K562 (cell line): ENCODE data around the gene MCM7. TPM values are rescaled to one million over a fixed set of nuclear protein-coding genes. Genes with fewer than 3 reads are reported as not detected.
A peak's percentile ranks its signal among the peaks of the same experiment; 100 is the strongest.

Source experiments
- CC2D1A ChIP-seq: fragments of 450-650 bp; IDR thresholded peaks from 2 replicates; pipeline ENCODE4 v1.6.1; 2017; ENCODE audit warnings: mild to moderate bottlenecking
- CHD4 ChIP-seq: fragments of 200-600 bp; sonication (generic); IDR thresholded peaks from 3 replicates; pipeline ENCODE4 v1.6.1; 2012; ENCODE audit warnings: low read depth, mild to moderate bottlenecking, mixed read lengths, low read length, inconsistent platforms; ENCODE audit not compliant: insufficient read depth, insufficient replicate concordance, poor library complexity, severe bottlenecking
- CREB1 ChIP-seq, 2 experiments: sonication (generic) in 1 of 2; formaldehyde crosslinking in 1 of 2; IDR thresholded peaks; 2 replicates each; pipeline versions ENCODE4 v1.6.1 to v1.8.0; 2012 to 2022; ENCODE audit warnings: inconsistent platforms in 1 of 2, mild to moderate bottlenecking in 1 of 2, missing genetic modification reagents in 1 of 2, moderate library complexity in 1 of 2
- CREM ChIP-seq: IDR thresholded peaks from 2 replicates; pipeline ENCODE4 v1.6.1; 2014; ENCODE audit warnings: antibody characterized with exemption, low read depth
- FOXM1 ChIP-seq, 2 experiments: fragments of 450-650 bp in 1 of 2; sonication (generic) in 1 of 2; formaldehyde crosslinking in 1 of 2; IDR thresholded peaks; 2 replicates each; pipeline versions ENCODE4 v1.6.1 to v1.9.0; 2017 to 2022; ENCODE audit warnings: low read depth in 2 of 2, mild to moderate bottlenecking in 2 of 2, missing genetic modification reagents in 1 of 2, moderate library complexity in 1 of 2
- GABPA ChIP-seq: fragments of 200-800 bp; sonication (Bioruptor generic); conservative IDR thresholded peaks from 2 replicates; pipeline ENCODE4 v1.6.1; 2016; ENCODE audit warnings: low read depth, missing genetic modification characterization, missing compliant biosample characterization
- KAT7 ChIP-seq: sonication (generic); formaldehyde crosslinking; IDR thresholded peaks from 2 replicates; pipeline ENCODE4 v1.8.0; 2022; ENCODE audit warnings: missing genetic modification reagents, mild to moderate bottlenecking, borderline replicate concordance
- LCOR ChIP-seq: sonication (generic); formaldehyde crosslinking; IDR thresholded peaks from 2 replicates; pipeline ENCODE4 v1.8.0; 2022; ENCODE audit warnings: mild to moderate bottlenecking, missing genetic modification reagents
- MYC ChIP-seq, 2 experiments: fragments of 250-450 bp in 1 of 2; sonication (Bioruptor Pico) in 1 of 2; IDR thresholded peaks; 2 replicates each; pipeline versions ENCODE4 v1.5.1 to v1.6.1; 2012 to 2021; ENCODE audit warnings: low read depth in 2 of 2, borderline replicate concordance in 1 of 2, improper control_type of control experiment in 1 of 2, low read length in 1 of 2, mild to moderate bottlenecking in 1 of 2, moderate library complexity in 1 of 2
- POLR2A ChIP-seq: fragments of 450-650 bp; conservative IDR thresholded peaks from 2 replicates; pipeline ENCODE4 v1.6.1; 2016
- POLR2G ChIP-seq: fragments of 200-400 bp; formaldehyde crosslinking; IDR thresholded peaks from 2 replicates; pipeline ENCODE4 v1.6.1; 2017; ENCODE audit warnings: low read depth, mild to moderate bottlenecking, antibody characterized with exemption, low read length, moderate library complexity
- RB1 ChIP-seq: fragments of 450-650 bp; IDR thresholded peaks from 2 replicates; pipeline ENCODE4 v1.6.1; 2017; ENCODE audit warnings: low read depth, mild to moderate bottlenecking
- RBM15 ChIP-seq: fragments of 200-400 bp; formaldehyde crosslinking; IDR thresholded peaks from 2 replicates; pipeline ENCODE4 v1.6.1; 2018; ENCODE audit warnings: mild to moderate bottlenecking, low read length, moderate library complexity; ENCODE audit not compliant: insufficient read depth
- RBM25 ChIP-seq: fragments of 200-400 bp; formaldehyde crosslinking; IDR thresholded peaks from 2 replicates; pipeline ENCODE4 v1.6.1; 2018; ENCODE audit warnings: low read length, low read depth, moderate library complexity; ENCODE audit not compliant: severe bottlenecking
- SREBF1 ChIP-seq: fragments of 150-350 bp; IDR thresholded peaks from 2 replicates; pipeline ENCODE4 v1.6.1; 2014; ENCODE audit warnings: antibody characterized with exemption, low read depth, low read length, borderline replicate concordance
- TAF1 ChIP-seq: IDR thresholded peaks from 2 replicates; pipeline ENCODE4 v1.6.1; 2011; ENCODE audit warnings: mild to moderate bottlenecking, low read length, moderate library complexity; ENCODE audit not compliant: insufficient read depth, control insufficient read depth, severe bottlenecking; ENCODE audit errors: extremely low read depth
- ZNF436 ChIP-seq: fragments of 250-450, 450-650 bp; sonication (Bioruptor Pico); formaldehyde crosslinking; IDR thresholded peaks from 2 replicates; pipeline ENCODE4 v1.7.0; 2020; ENCODE audit warnings: mild to moderate bottlenecking
- ZNF644 ChIP-seq: fragments of 200-800 bp; sonication (Bioruptor generic); IDR thresholded peaks from 2 replicates; pipeline ENCODE4 v1.6.1; 2016; ENCODE audit warnings: low read depth, missing genetic modification characterization, missing compliant biosample characterization
- ZNF766 ChIP-seq: fragments of 200-800 bp; sonication (Bioruptor generic); conservative IDR thresholded peaks from 2 replicates; pipeline ENCODE4 v1.6.1; 2016; ENCODE audit warnings: missing genetic modification characterization, missing compliant biosample characterization
- polyA plus RNA-seq, 8 experiments: library from polyadenylated mRNA; depleted of rRNA in 4 of 8; stranded (reverse) in 5 of 8; unstranded in 3 of 8; fragments of >200 nt; fragmentation: Nextera tagmentation in 2 of 8; fragmentation: Illumina TruSeq in 1 of 8; extraction: Ambion mirVana in 2 of 8; extraction: Trizol in 1 of 8; gene quantifications; 2 replicates each; pipeline versions ENCODE4 v1.2.1 to v1.2.3, GENCODE V29; 2011 to 2014; ENCODE audit warnings: inconsistent platforms in 1 of 8, missing spikeins in 1 of 8
- total RNA-seq, 7 experiments: library from RNA; depleted of rRNA in 6 of 7; stranded (reverse); fragments of >200 nt in 6 of 7; fragmentation: Illumina TruSeq in 2 of 7; extraction: Trizol in 2 of 7; gene quantifications; 2 replicates each; pipeline versions ENCODE4 v1.2.1 to v1.2.3, GENCODE V29; 2011 to 2021; ENCODE audit warnings: low replicate concordance in 1 of 7
- TF ChIP-seq, protein P1 (sequence below): sonication (generic); formaldehyde crosslinking; IDR thresholded peaks from 2 replicates; pipeline ENCODE4 v1.8.0; 2022; ENCODE audit warnings: mild to moderate bottlenecking, missing genetic modification reagents, borderline replicate concordance
- TF ChIP-seq, protein P2 (sequence below), 3 experiments: IDR thresholded peaks in 2 of 3; conservative IDR thresholded peaks in 1 of 3; 2 replicates each; pipeline ENCODE4 v1.5.1; 2011 to 2012; ENCODE audit warnings: low read length in 3 of 3, mild to moderate bottlenecking in 3 of 3, control low read depth in 2 of 3, improper control_type of control experiment in 1 of 3, inconsistent platforms in 1 of 3, low read depth in 1 of 3, mixed read lengths in 1 of 3, moderate library complexity in 1 of 3; ENCODE audit not compliant: insufficient read depth in 2 of 3

Gene MCM7
- total and polyA plus RNA-seq, 9 of the 15 experiments (the other 6 are each of a cell fraction or from before 2014, with no cell fraction given), result 329 to 856 (median 437) TPM

DNA sequence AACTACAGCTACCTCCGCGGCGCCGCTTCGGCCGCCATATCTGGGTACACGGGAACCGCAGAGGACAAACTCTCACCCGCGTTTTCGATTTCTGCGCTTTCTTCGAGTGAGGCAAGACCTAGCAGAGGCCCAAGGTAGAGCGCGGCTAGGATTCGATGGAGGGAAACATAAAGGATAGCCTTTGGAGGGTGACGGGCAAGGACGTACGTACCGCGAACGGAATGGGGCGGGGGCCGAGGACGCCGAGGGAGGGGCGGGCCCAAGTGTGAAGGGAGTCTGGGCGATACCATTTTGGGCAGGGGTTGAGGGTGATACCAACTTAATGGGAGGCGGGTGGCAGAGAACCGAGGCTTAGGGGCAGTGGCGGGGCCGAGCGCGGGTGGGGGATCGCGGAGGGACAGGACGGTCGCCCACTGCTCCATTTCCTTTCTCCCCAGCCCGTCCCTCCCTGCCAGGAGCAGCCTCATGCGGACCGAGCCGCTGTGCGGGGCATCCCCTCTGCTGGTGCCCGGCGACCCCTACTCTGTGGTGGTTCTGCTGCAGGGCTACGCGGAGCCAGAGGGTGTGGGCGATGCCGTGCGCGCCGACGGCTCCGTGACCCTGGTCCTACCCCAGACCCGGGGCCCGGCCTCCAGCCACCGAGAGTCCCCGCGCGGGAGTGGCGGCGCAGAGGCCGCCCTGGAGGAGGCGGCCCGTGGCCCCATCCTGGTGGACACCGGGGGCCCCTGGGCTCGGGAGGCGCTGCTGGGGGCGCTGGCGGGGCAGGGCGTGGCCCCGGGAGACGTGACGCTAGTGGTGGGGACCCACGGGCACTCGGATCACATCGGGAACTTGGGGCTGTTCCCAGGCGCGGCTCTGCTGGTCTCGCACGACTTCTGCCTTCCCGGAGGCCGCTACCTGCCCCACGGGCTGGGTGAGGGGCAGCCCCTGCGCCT lies 26.0 kb upstream of the MCM7 start, which contains the start of gene MBLAC1 (continued):
- TF ChIP-seq, protein P1, sequence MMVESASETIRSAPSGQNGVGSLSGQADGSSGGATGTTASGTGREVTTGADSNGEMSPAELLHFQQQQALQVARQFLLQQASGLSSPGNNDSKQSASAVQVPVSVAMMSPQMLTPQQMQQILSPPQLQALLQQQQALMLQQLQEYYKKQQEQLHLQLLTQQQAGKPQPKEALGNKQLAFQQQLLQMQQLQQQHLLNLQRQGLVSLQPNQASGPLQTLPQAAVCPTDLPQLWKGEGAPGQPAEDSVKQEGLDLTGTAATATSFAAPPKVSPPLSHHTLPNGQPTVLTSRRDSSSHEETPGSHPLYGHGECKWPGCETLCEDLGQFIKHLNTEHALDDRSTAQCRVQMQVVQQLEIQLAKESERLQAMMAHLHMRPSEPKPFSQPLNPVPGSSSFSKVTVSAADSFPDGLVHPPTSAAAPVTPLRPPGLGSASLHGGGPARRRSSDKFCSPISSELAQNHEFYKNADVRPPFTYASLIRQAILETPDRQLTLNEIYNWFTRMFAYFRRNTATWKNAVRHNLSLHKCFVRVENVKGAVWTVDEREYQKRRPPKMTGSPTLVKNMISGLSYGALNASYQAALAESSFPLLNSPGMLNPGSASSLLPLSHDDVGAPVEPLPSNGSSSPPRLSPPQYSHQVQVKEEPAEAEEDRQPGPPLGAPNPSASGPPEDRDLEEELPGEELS (CRISPR knock-in tag), result peak; percentile 20; the same call in 1 of the 2 replicates
- TF ChIP-seq KAT7 (CRISPR knock-in tag) (peak; percentile 19; the same call in 1 of the 2 replicates), MYC (IDR thresholded peaks at IDR 0.05; ENCODE audit: low read depth, low read length) (peak; percentile 80; the same call in 1 of the 2 replicates), MYC (CRISPR knock-in tag; IDR thresholded peaks at IDR 0.05; ENCODE audit: borderline replicate concordance, low read depth) (no peak), ZNF436 (CRISPR knock-in tag) (peak; percentile 66; the same call in 1 of the 2 replicates), LCOR (CRISPR knock-in tag) (peak; percentile 89), GABPA (peak; percentile 80), CHD4 (no peak), CREB1 (IDR thresholded peaks at IDR 0.05) (no peak; the same call in 1 of the 2 replicates), CREB1 (CRISPR knock-in tag; IDR thresholded peaks at IDR 0.05) (peak; percentile 41), FOXM1 (IDR thresholded peaks at IDR 0.05; ENCODE audit: low read depth) (0 out of 2 replicates have a peak, but pooled peaks have one; percentile 35), FOXM1 (CRISPR knock-in tag; IDR thresholded peaks at IDR 0.05; ENCODE audit: low read depth) (peak; percentile 70), CC2D1A (no peak), POLR2A (peak; percentile 92), ZNF766 (CRISPR knock-in tag) (no peak; the same call in 1 of the 2 replicates), ZNF644 (tag) (no peak), POLR2G (peak; percentile 82), RBM25 (peak; percentile 93), TAF1 (peak; percentile 79), CREM (peak; percentile 80), RB1 (peak; percentile 65), RBM15 (peak; percentile 77; the same call in 1 of the 2 replicates), SREBF1 (peak; percentile 65; the same call in 1 of the 2 replicates)
- TF ChIP-seq, protein P2, sequence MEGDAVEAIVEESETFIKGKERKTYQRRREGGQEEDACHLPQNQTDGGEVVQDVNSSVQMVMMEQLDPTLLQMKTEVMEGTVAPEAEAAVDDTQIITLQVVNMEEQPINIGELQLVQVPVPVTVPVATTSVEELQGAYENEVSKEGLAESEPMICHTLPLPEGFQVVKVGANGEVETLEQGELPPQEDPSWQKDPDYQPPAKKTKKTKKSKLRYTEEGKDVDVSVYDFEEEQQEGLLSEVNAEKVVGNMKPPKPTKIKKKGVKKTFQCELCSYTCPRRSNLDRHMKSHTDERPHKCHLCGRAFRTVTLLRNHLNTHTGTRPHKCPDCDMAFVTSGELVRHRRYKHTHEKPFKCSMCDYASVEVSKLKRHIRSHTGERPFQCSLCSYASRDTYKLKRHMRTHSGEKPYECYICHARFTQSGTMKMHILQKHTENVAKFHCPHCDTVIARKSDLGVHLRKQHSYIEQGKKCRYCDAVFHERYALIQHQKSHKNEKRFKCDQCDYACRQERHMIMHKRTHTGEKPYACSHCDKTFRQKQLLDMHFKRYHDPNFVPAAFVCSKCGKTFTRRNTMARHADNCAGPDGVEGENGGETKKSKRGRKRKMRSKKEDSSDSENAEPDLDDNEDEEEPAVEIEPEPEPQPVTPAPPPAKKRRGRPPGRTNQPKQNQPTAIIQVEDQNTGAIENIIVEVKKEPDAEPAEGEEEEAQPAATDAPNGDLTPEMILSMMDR (IDR thresholded peaks at IDR 0.05 in 2 of 3, conservative IDR thresholded peaks at IDR 0.05 in 1 of 3; ENCODE audit: insufficient read depth in 2 of 3, low read depth in 1 of 3, low read length in 3 of 3), result peak in 1 of 3 experiments; percentile 25; a peak in 1 of 6 replicates
